KMS-11 (cell line): Measurements from ENCODE around the gene CFAP300.

ENCODE experiments used
- H2AFZ ChIP-seq: fragments of 200-600 bp; sonication (generic); 2 replicates; pipeline ENCODE4 v1.6.1; 2016; ENCODE audit warnings: antibody characterized with exemption, mixed run types, low read depth
- H3K27ac ChIP-seq: fragments of 200-600 bp; sonication (generic); 2 replicates; pipeline ENCODE4 v1.6.1; 2016; ENCODE audit warnings: mild to moderate bottlenecking, mixed run types
- H3K27me3 ChIP-seq: fragments of 200-600 bp; sonication (generic); 2 replicates; pipeline ENCODE4 v1.6.1; 2017; ENCODE audit warnings: mild to moderate bottlenecking, low read depth, mixed run types, moderate library complexity; ENCODE audit not compliant: insufficient read depth
- H3K36me3 ChIP-seq: fragments of 200-600 bp; sonication (generic); 2 replicates; pipeline ENCODE4 v1.6.1; 2017; ENCODE audit warnings: mild to moderate bottlenecking, mixed run types; ENCODE audit not compliant: insufficient read depth
- H3K4me1 ChIP-seq: fragments of 200-600 bp; sonication (generic); 2 replicates; pipeline ENCODE4 v1.6.1; 2016; ENCODE audit warnings: mild to moderate bottlenecking, low read depth, mixed run types; ENCODE audit not compliant: poor library complexity, severe bottlenecking
- H3K4me2 ChIP-seq: fragments of 200-600 bp; sonication (generic); 2 replicates; pipeline ENCODE4 v1.7.0; 2016; ENCODE audit warnings: mild to moderate bottlenecking, mixed run types
- H3K4me3 ChIP-seq: fragments of 200-600 bp; sonication (generic); IDR thresholded peaks from 2 replicates; pipeline ENCODE4 v1.6.1; 2017; ENCODE audit warnings: low read depth, low read length, mixed read lengths; ENCODE audit not compliant: insufficient read depth
- H3K79me2 ChIP-seq: fragments of 200-600 bp; sonication (generic); 2 replicates; pipeline ENCODE4 v1.6.1; 2016; ENCODE audit warnings: low read depth, mixed run types; ENCODE audit not compliant: insufficient read depth
- H3K9ac ChIP-seq: fragments of 200-600 bp; sonication (generic); 2 replicates; pipeline ENCODE4 v1.6.1; 2016; ENCODE audit warnings: mild to moderate bottlenecking, mixed run types
- H4K20me1 ChIP-seq: fragments of 200-600 bp; sonication (generic); 2 replicates; pipeline ENCODE4 v1.6.1; 2016; ENCODE audit warnings: mild to moderate bottlenecking, mixed run types; ENCODE audit not compliant: insufficient read depth
- CTCF ChIP-seq: fragments of 200-600 bp; sonication (generic); conservative IDR thresholded peaks from 2 replicates; pipeline ENCODE4 v1.6.1; 2017; ENCODE audit warnings: low read depth, mild to moderate bottlenecking, antibody characterized with exemption, low read length, moderate library complexity, mixed read lengths

Gene CFAP300

GRCh38 chr11:102046841-102047240 lies 396 bp upstream of the CFAP300 start:
- Histone ChIP-seq H3K4me3 (no peak overlapping the region), H3K4me1 (no peaks in the 10 kb centered on the region), H3K9ac (no peak overlapping the region), H2AFZ (no peak overlapping the region), H4K20me1 (no peaks in the 10 kb centered on the region), H3K27ac (no peak overlapping the region), H3K4me2 (no peak overlapping the region), H3K36me3 (no peaks in the 10 kb centered on the region), H3K79me2 (no peaks in the 10 kb centered on the region), H3K27me3 (no peaks in the 10 kb centered on the region)
- TF ChIP-seq CTCF: no peak

GRCh38 chr11:102050927-102051575 lies 3.8 kb downstream of the CFAP300 start:
- no peaks in the 10 kb centered on the region for H4K20me1 ChIP-seq
- H3K36me3 ChIP-seq: no peaks in the 10 kb centered on the region
- H3K79me2 ChIP-seq: no peaks in the 10 kb centered on the region
- no peak overlapping the region for H3K4me2 ChIP-seq
- H2AFZ ChIP-seq: no peak overlapping the region
- H3K27me3 ChIP-seq: no peaks in the 10 kb centered on the region
- H3K4me1 ChIP-seq: no peaks in the 10 kb centered on the region
- no peak overlapping the region for H3K4me3 ChIP-seq
- no peak overlapping the region for H3K9ac ChIP-seq
- TF ChIP-seq CTCF: no peak
- H3K27ac ChIP-seq: no peak overlapping the region

- no peak overlapping the region for H3K9ac ChIP-seq
- H3K4me3 ChIP-seq: no peak overlapping the region
- no peaks in the 10 kb centered on the region for H3K79me2 ChIP-seq
- H3K27me3 ChIP-seq: no peaks in the 10 kb centered on the region
- H3K36me3 ChIP-seq: no peaks in the 10 kb centered on the region
- no peaks in the 10 kb centered on the region for H3K4me1 ChIP-seq
- H4K20me1 ChIP-seq: no peaks in the 10 kb centered on the region
- no peak overlapping the region for H3K4me2 ChIP-seq
- H2AFZ ChIP-seq: no peak overlapping the region
- no peak overlapping the region for H3K27ac ChIP-seq
- no peak for TF ChIP-seq CTCF
Measured at GRCh38 chr11:102061276-102061675, 14.0 kb downstream of the CFAP300 start.

GRCh38 chr11:102062106-102062505 lies 14.9 kb downstream of the CFAP300 start:
- no peak for TF ChIP-seq CTCF
- no peaks in the 10 kb centered on the region for H3K27me3 ChIP-seq
- no peaks in the 10 kb centered on the region for H3K36me3 ChIP-seq
- H3K9ac ChIP-seq: no peak overlapping the region
- no peaks in the 10 kb centered on the region for H3K79me2 ChIP-seq
- no peak overlapping the region for H3K4me2 ChIP-seq
- H3K4me3 ChIP-seq: no peak overlapping the region
- H3K4me1 ChIP-seq: no peaks in the 10 kb centered on the region
- H2AFZ ChIP-seq: no peak overlapping the region
- H4K20me1 ChIP-seq: no peaks in the 10 kb centered on the region
- no peak overlapping the region for H3K27ac ChIP-seq
